Measurements from ENCODE around the gene EXOC6B. TPM values are rescaled to one million over a fixed set of nuclear protein-coding genes. Genes with fewer than 3 reads are reported as not detected.

The EXOC6B gene
- total RNA-seq, 2 donors from 2014 or later, result 51.3 to 68.9 TPM

DNA sequence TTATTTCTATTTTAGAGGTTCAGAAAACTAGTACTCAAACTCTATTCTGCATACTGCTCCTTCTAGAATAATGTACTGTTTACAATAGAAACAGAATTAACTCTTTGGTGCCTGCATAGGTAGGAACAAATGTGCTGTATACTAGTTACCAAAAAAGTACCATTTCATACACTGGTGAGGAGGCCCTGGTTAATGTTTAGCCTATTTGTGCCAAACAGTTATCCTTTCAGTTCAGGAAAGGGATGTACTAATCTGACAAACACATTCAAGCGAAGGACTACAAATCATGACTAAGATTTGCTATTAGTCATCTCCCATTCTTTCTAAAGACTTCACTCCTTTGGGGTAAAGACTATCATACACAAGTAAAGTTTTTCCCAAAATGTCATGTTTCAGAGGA lies 47.4 kb downstream of the EXOC6B start:
- Histone ChIP-seq H3K27ac (ENCODE audit: low read depth, low read length) (no peak overlapping the region), H3K36me3 (ENCODE audit: control insufficient read depth, insufficient read depth, low read length) (peaks cover 23% of the 10 kb centered on the region), H3K4me1 (ENCODE audit: control insufficient read depth, insufficient read depth, low read length) (no peaks in the 10 kb centered on the region), H3K9me3 (ENCODE audit: control insufficient read depth, low read length) (peaks cover 6% of the 10 kb centered on the region), H3K9ac (ENCODE audit: extremely low read depth, low read length, poor library complexity, severe bottlenecking) (no peak overlapping the region), H3K27me3 (ENCODE audit: control insufficient read depth, insufficient read depth, low read length, poor library complexity, severe bottlenecking) (no peaks in the 10 kb centered on the region), H3K4me3 (ENCODE audit: low read length) (no peak overlapping the region)
- no peak overlapping the region for H3K4me3 Mint-ChIP-seq
- H3K4me1 Mint-ChIP-seq, result peaks cover 21% of the 10 kb centered on the region
- TF ChIP-seq, protein P1, sequence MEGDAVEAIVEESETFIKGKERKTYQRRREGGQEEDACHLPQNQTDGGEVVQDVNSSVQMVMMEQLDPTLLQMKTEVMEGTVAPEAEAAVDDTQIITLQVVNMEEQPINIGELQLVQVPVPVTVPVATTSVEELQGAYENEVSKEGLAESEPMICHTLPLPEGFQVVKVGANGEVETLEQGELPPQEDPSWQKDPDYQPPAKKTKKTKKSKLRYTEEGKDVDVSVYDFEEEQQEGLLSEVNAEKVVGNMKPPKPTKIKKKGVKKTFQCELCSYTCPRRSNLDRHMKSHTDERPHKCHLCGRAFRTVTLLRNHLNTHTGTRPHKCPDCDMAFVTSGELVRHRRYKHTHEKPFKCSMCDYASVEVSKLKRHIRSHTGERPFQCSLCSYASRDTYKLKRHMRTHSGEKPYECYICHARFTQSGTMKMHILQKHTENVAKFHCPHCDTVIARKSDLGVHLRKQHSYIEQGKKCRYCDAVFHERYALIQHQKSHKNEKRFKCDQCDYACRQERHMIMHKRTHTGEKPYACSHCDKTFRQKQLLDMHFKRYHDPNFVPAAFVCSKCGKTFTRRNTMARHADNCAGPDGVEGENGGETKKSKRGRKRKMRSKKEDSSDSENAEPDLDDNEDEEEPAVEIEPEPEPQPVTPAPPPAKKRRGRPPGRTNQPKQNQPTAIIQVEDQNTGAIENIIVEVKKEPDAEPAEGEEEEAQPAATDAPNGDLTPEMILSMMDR (conservative IDR thresholded peaks at IDR 0.05), result no peak
- no peaks in the 10 kb centered on the region for H3K27me3 Mint-ChIP-seq (ENCODE audit: insufficient read depth)
- peaks cover 10% of the 10 kb centered on the region for H3K36me3 Mint-ChIP-seq (ENCODE audit: low read depth)
- no peak for DNase-seq
- 82 to 96% methylated on average over 1 of the region's 1 CpG for WGBS, 2 experiments (ENCODE audit: insufficient coverage in 1 of 2, insufficient read length in 1 of 2)
- H3K27ac Mint-ChIP-seq, result no peak overlapping the region
- H3K9me3 Mint-ChIP-seq, result peaks cover under 1% of the 10 kb centered on the region

DNA sequence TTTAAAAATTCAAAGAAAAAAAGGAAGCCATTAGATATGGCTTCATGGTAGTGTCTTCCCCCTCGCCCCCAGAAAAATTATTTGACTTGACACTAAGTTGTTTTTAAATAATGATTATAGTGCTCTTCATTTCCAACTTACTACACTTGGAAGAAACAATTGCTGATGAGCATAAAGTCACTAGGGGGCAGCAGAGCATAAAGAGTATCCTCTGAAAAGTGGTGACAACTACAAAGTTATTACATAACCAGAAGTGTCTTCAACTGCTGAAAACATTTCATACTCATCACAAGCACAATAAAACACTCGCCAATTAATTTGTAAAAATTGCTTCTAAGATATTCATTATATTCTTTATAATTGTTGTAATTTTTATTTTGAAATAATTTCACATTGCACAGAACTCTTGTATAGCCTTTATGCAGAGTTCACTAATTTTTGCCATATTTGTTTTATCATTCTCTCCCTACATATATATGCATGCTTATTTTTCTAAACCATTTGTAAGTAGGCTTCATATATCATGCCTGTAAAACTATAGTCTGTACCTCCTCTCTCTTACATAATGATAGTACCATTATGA lies 54.9 kb downstream of the EXOC6B start:
- TF ChIP-seq, protein P1 (conservative IDR thresholded peaks at IDR 0.05), result peak; percentile 93
- Mint-ChIP-seq H3K4me1 (peaks cover 20% of the 10 kb centered on the region), H3K4me3 (no peak overlapping the region), H3K36me3 (ENCODE audit: low read depth) (peaks cover 7% of the 10 kb centered on the region), H3K27me3 (ENCODE audit: insufficient read depth) (no peaks in the 10 kb centered on the region), H3K27ac (no peak overlapping the region), H3K9me3 (no peaks in the 10 kb centered on the region)
- H3K4me1 ChIP-seq (ENCODE audit: control insufficient read depth, insufficient read depth, low read length), result no peaks in the 10 kb centered on the region
- no peaks in the 10 kb centered on the region for H3K9me3 ChIP-seq (ENCODE audit: control insufficient read depth, low read length)
- no peak overlapping the region for H3K27ac ChIP-seq (ENCODE audit: low read depth, low read length)
- 0% methylated on average over 1 of the region's 2 CpGs; no CpG with 5 or more reads in 1 of the 2 experiments for WGBS, 2 experiments (ENCODE audit: insufficient coverage in 1 of 2, insufficient read length in 1 of 2)
- peak; percentile 74 for DNase-seq
- no peaks in the 10 kb centered on the region for H3K27me3 ChIP-seq (ENCODE audit: control insufficient read depth, insufficient read depth, low read length, poor library complexity, severe bottlenecking)
- H3K9ac ChIP-seq (ENCODE audit: extremely low read depth, low read length, poor library complexity, severe bottlenecking), result no peak overlapping the region
- no peak overlapping the region for H3K4me3 ChIP-seq (ENCODE audit: low read length)
- peaks cover 5% of the 10 kb centered on the region for H3K36me3 ChIP-seq (ENCODE audit: control insufficient read depth, insufficient read depth, low read length)

DNA sequence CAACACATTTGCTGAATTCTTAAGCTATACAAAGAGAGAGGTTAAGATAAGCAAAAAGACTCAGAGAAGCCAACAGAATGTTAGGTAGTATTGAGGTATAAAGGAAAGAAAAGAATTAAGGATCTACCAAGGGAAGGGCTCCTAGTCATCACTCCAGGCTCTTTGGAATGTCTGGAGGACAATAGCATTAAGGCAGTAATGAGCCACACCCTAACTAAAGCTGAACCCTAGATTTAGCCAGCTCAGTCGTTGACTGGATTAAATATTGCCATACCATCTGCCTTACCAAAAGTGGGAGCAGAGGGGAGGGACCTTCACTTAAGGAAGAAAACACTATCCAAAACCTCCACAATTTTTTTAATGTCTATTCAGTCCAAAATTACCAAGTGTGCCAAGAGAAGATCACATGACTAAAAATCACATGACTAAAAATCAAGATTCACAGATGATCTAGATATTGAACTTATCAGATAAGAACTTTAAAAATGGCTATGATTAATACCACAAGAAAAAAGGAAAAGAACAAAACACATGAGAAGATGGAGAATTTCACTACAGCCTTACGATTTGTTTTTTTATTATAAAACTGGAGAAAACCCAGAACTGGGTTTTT lies 59.7 kb downstream of the EXOC6B start:
- Histone ChIP-seq H3K27me3 (ENCODE audit: control insufficient read depth, insufficient read depth, low read length, poor library complexity, severe bottlenecking) (no peaks in the 10 kb centered on the region), H3K4me1 (ENCODE audit: control insufficient read depth, insufficient read depth, low read length) (no peaks in the 10 kb centered on the region), H3K4me3 (ENCODE audit: low read length) (no peak overlapping the region), H3K27ac (ENCODE audit: low read depth, low read length) (no peak overlapping the region), H3K36me3 (ENCODE audit: control insufficient read depth, insufficient read depth, low read length) (peaks cover 6% of the 10 kb centered on the region), H3K9ac (ENCODE audit: extremely low read depth, low read length, poor library complexity, severe bottlenecking) (no peak overlapping the region), H3K9me3 (ENCODE audit: control insufficient read depth, low read length) (peaks cover 34% of the 10 kb centered on the region)
- H3K4me3 Mint-ChIP-seq, result no peak overlapping the region
- peaks cover 31% of the 10 kb centered on the region for H3K9me3 Mint-ChIP-seq
- DNase-seq, result no peak
- no peaks in the 10 kb centered on the region for H3K27me3 Mint-ChIP-seq (ENCODE audit: insufficient read depth)
- H3K4me1 Mint-ChIP-seq, result peaks cover 18% of the 10 kb centered on the region
- TF ChIP-seq, protein P1 (conservative IDR thresholded peaks at IDR 0.05), result no peak
- 70 to 88% methylated on average over 2 of the region's 2 CpGs for WGBS, 2 experiments (ENCODE audit: insufficient coverage in 1 of 2, insufficient read length in 1 of 2)
- H3K27ac Mint-ChIP-seq, result peak overlapping the region; percentile 14
- H3K36me3 Mint-ChIP-seq (ENCODE audit: low read depth), result peaks cover 30% of the 10 kb centered on the region
